GM10847 (cell line): ENCODE data around the gene FOXN1.

Experiments used
- POLR2A ChIP-seq: IDR thresholded peaks from 2 replicates; pipeline ENCODE4 v1.6.1; 2011; ENCODE audit not compliant: insufficient read length; ENCODE audit errors: extremely low read depth

Gene FOXN1

DNA sequence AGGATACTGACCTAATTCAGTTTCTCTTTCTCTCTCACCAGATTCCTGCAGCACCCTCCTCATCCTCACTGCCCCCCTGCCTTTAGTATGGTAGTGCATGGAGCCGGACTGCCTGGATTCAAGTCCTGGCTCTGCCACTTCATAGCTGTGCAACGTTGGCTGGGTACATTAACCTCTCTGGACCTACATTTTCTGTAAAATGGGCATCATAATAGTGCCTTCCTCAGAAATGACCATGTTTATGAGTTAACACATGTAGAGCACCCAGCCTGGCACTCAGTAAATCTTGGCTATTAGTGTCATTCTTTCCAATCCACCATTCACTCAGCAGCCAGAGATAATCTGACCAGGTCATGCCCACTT is 39.0 kb downstream of the FOXN1 start:
- TF ChIP-seq POLR2A: no peak

DNA sequence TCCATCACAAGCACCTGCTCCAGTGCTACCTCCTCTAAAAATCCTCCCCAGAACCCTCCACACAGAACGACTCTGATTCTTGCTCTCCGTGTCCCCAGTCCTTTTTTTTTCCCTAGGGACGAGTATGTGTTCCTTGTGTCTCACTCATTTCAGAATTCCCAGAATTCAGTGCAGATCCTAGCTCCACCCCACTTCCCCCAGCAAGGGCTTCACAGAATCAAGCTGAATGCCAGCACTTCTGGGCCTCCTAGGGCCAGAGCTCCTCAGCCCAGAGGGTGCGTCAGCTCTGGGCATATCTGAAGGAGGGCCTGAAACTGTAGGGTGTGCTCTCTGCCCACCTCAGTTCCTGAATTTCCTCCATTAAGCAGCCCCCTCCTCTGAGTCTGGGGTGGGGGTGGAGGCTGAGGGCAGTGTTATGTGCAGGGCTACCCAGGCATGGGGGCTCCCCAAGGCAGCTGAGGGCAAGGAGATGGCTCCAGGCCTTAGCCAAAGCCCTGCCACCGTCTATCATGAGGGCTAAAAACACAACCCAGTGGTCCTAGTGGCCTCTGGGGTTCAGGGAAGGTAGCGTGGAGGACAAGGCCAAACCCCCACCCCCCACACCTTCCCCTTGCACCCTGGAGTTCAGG is 39.8 kb downstream of the FOXN1 start:
- TF ChIP-seq POLR2A: no peak

DNA sequence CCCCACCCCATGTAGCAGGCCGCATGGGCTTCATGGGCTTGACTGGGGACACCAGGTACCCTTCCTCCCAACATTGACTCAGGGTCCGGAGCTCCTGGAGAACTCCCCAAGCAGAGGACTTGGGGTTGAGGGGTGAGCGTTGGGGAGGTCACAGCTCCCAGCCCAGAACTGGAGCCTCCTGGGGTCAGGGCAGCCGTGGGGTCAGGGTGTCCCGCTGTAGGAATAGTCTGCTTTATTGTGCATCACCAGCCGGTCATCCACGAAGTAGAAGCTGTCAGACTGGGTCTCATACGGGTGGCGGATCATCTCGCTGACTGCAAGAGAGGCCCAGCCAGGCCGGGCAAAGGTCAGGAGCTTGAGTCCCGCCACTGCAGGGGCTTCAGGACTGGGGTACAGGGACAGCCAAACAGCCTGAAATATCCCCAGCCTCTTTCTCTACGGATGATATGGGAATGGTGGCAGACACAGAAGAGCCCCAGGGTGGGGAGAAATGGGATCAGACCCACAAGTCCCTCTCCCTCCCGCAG is 41.0 kb downstream of the FOXN1 start:
- TF ChIP-seq POLR2A: no peak

DNA sequence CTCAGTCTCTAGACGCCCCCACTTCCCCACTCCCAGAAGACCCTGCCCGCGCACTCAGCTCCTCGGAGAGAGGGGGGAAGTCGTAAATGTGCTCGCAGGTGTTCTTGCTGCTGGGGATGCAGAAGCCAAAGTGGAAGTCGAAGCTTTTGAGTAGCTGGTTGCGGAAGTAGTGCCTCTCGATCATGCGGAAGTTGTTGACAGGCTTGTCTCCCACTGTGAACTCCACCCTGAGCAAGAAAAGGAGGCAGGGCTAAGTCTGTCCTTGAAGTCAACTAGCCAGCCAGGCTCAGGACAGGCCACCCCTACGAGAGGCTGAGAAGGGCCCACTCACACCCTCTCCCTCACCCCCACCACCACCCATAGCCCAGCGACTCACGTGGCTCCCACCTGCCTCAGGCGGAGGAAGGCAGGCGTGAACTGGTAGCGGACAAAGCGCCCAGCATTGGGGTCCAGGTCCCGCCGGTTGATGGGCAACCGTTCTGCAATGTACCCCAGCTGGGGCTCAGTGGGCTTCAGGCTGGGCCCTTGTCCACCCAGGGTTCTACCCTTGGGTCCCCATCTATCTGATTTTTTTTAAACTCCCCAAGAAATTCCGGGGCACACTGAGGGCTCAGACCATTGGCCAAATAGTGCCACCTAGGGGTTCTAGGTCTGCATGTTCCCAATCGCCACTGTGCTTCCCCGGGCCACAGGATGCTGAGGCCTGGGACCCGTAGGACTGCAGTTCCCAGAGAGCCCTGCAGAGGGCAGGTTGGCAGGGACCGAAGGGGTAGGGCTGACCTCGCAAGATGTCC is 41.7 kb downstream of the FOXN1 start:
- no peak for TF ChIP-seq POLR2A

DNA sequence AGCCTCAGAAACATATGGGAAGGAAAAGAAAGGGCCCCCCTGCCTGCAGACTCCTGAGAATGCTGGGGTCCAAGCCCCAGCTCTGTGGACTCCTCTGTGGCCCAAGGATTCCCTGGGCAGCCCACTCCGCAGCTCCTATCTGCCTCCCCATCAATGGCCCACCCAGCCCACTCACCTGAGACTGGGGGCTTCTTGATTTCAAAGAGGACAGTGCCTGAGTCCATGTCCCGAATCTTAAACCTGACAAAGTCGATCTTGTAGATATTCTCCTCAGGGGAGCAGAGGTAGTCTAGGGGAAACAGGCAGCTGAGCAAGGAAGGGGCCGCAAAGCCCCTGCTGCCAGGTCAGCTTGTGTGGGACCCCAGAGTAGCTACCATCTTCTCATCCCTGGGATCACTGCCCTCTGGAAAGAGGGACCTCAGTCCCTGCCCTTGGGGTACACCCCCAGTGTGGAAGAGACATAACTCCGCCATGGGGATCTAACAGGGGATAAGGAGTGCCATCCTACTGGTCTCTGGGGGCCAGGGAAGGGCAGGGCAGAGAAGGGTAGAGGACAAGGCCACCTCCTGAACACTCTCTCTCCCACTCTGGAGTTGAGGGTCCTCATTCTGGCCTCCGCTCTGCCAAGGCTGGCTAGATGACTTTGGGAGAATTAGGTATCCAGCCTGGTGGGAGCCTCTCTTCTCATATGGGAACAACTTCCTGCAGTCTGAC is 42.4 kb downstream of the FOXN1 start:
- TF ChIP-seq POLR2A: no peak

DNA sequence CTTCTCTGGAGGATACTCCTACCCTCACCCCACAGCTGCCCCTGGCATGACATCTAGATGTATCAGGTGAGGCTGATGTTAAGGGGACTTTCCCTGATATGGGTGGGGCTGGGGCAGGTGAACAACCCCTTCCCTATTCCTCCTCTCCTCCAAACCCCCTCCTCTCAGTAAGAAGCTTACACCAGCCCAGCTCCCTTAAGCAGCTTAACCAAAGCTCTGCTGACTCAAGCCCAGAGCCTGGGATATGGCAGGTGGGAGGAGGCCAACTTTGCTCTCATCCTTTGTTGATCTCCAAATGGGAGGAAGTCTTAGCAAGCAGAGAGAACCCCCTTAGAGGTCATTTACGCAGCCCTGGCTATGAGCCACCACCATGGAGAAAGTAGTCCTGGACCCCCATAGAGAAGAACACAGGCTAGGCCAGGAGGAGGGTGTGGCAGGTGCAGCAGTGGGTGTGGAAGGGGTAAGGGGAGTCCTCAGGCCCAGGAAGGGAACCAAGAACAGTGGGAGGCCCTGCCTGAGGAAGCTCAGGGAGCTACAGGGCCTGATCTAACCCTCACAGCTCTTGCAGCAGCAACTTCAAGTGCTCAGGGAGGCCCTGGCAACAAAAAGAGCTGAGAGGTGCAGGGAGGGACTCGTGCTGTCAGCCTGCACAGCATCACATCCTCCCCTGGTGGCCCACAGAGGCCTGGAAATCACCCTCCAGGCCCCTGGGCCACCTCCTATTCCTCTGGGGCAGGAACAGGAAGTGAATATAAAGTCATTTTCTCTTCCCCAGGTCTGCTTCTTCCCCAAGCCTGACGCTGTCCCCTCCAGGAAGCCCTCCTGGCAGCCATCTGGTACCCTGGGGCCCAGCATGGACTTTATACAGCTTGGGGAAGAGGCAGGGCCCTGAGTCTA is 43.3 kb downstream of the FOXN1 start:
- TF ChIP-seq POLR2A: no peak

DNA sequence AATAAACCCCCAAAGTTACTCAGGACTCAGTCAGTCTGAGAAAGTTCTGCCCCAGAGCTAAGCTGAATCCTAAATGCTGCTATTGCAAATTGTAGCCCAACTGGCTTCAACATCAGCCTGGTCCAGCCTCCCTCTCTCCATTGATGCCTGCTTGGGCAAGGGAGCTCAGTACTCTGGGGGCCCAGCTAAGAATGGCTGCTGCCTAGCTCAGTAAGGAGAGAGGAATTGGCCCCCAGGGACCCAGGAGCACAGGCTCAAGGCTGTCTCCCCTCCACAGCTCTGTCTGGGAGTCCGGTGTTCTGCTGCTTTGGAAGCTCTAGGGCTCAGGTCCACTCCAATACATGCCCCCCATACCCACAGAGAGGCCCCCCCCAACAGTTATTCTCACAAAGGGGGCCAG is 44.7 kb downstream of the FOXN1 start:
- TF ChIP-seq POLR2A: no peak

DNA sequence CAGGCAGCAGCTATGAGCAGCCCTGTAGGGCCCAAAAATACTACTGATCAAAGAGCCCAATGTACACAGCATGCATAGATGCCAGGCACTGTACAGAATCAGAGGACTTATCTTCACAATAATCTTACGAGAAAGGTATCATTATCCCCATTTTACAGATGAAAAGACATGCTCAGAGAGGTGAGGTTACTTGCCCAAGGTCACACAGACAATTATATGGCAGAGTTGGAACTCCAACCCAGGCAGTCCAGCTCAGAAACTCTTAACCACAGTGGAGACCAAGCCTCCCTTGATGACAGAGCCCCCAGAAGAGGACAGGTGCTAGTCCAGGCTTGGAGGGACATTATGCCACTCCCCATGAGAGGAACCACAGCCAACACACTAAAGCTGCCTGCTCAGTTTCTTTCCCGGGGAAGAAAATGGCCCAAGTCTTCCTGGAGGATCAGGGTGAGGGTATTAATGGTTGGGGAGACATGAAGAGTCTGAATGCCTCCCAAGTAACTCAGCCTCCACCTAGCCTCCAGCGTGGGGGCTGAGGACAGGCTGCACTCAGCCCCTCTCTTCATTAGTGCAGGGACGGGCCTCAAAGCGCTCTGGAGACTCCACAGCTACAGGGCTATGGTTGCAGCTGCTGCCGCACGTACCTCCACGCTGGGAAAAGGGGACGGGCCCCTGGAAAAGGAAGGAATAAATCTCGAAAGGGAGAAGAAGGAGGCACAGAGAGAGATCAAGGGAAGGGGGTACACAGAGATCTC is 45.5 kb downstream of the FOXN1 start:
- no peak for TF ChIP-seq POLR2A

DNA sequence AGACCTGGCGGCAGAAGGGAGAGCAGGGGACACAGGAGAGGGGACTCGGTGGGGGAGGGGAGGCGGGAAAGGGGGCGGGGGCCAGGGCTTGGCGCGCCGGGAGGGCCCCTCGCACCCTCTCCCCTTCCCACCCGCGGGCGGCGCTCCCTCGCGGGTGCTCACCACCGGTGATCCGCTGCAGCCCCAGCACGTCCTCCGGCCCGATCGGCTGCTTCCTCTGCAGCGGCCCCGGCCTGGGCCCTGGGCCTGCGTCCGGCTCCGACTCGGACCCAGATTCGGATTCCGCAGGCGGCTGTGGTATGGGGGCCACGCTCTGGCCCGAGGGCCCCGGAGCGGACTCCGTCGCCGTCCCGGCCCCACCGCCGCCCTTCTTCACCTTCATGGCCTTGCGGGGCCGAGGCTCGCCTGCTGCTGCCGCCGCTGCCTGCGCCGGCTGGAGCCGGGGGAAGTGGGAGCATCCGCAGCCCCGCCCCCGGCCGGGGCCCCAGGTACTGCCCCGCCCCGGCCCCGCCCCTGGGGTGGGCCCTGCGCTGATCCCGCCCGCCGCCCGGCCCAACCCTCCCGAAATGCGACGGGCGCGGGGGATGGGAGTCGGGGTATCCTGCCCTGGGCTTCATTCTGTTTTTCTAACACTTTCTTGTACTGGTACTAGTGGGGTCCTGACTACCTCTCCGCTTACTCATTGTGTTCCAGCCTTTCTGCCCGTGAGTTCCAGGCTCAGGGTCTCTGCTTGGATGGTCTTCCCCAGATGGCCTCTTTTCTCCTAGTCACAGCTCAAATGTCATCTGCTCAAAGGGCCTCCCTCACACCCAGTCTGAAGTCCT is 46.2 kb downstream of the FOXN1 start, which contains the start of gene UNC119:
TSS of gene UNC119 (minus strand) at position 449 of the 824 bp plus-strand sequence. CDS start at position 382, 67 bp downstream.
- TF ChIP-seq POLR2A: peak; percentile 79

DNA sequence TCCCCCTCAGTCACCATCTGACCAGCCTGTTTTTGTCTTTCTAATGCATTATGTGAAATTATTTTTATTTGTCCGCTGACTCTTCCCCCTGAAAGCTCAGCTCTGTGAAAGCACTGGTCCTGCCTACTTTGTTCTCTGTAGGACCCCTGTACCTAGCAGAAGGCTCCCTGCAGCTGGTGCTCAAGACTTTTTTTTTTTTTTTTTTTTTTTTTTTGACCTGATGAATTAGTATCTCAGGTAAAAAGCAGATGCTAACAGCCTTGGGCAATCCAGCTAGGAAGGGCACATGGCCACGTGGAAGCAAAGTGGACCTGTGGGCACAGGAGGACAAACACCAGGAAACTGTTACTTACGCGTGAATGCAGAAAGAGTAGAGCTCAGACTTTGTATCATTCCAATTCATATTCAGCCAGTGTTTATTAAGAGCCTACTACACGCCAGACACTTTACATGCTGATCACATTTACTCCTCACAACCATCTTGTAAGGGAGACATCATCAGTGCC is 46.9 kb downstream of the FOXN1 start:
- TF ChIP-seq POLR2A: no peak

DNA sequence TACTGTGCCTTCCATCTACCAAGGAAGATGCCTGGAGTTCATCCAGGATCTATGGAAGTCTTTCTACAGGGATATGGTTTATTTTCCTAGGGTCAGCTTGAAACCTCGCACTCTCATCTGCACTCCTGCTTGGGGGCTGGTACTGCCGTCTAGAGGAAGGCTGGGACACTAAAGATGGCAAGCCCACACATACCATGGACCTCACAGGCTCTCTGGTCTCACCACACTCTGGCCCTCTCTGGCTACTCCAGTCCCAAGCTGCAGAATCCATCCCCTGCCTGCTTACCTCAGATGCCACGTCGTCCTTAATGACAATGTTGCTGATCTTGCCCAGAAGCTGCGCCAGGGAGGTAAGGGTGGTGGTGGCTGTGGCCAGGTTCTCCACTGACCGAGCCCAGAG is 48.4 kb downstream of the FOXN1 start:
- TF ChIP-seq POLR2A: no peak

DNA sequence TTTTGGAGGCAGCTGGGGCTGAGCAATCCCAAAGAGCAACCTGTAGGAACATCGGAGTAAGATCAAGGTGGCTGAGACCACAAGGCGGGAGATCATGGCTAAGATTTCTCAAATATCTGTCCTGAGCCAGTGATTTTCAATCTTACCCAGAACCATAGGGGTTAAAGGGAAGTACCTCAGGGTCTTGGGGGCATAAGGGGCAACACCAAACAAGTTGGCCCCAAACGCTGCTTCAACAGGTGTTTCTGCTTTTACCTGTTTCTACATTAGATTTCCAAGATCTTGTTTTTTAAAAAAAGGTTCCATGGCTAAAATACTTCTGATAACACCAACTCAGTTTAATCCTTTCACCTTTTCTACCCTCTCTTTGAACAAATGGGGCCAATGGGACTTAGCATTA is 48.9 kb downstream of the FOXN1 start:
- no peak for TF ChIP-seq POLR2A

DNA sequence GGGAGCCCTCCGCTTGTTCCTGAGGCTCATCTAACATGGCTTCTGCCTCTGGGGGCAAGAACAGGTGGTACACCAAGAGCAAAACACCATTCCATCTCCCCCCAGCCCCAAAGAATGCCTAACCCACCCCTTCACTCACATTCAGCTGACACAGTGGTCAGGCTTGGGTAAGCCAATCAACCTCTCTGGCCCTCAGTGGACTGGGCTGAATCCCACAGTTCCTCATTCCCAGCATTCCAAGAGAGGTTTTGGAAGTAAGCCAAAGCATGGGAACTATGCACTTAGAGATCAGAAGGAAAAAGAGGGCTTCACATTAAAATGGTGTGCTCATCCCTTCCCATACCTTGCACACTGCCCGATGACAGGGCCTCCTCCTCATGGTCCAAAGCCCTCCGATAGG is 57.3 kb downstream of the FOXN1 start:
- TF ChIP-seq POLR2A: no peak

DNA sequence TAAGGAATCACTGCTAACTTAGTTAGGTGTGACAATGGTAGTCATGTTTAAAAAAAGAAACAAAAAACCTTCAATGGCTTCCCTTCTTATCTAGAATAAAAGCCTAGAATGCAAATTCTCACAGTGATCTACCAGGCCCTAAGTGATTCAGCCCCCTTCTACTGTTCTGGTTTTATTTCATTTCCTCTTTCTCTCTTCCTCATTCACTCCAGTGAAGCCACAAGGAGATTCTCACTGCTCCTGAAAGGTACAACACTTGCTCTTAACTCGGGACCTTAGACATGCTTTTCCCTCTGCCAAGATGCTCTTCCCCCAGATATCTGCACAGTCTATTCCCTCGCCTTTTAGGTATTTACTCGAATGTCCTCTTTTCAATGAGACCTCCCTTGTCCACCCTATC is 61.5 kb downstream of the FOXN1 start:
- TF ChIP-seq POLR2A: no peak

DNA sequence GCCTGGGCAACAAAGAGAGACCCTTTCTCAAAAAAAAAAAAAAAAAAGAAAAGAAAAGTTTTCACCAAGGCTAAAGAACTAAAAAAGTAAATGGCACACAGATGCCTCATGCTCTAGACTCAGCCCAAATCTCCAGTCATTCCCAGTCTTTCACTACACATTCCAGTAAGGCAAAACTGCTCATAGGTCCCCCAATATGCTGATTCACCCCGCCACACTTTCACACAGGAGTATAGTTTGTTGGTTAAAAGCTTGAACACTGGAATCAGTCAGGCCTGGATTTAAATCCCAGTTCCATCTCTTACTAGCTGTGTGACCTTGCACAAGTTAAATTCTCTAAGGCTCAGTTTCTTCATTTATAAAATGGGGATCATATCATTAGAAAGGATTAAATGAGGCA is 63.3 kb downstream of the FOXN1 start:
- TF ChIP-seq POLR2A: no peak
